Activated T-helper 1 cell treated with anti-CD3 and anti-CD28 coated beads, Interleukin-2, amount 50 U/mL, for 16 hours (primary cell): Measurements from ENCODE around the gene OR1K1.
"Not testable (repeated sequence)": the region's sequence is repeated elsewhere in the genome, so short reads cannot be mapped to it uniquely, and the experiment has no call there.

ENCODE experiments used
- DNase-seq, 2 donors: peaks; one replicate each; pipeline ENCODE4 v3.0.0-alpha.2; 2020; ENCODE audit warnings: low read depth in 1 of 2, low spot score in 1 of 2

Gene OR1K1, protein sequence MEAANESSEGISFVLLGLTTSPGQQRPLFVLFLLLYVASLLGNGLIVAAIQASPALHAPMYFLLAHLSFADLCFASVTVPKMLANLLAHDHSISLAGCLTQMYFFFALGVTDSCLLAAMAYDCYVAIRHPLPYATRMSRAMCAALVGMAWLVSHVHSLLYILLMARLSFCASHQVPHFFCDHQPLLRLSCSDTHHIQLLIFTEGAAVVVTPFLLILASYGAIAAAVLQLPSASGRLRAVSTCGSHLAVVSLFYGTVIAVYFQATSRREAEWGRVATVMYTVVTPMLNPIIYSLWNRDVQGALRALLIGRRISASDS

DNA sequence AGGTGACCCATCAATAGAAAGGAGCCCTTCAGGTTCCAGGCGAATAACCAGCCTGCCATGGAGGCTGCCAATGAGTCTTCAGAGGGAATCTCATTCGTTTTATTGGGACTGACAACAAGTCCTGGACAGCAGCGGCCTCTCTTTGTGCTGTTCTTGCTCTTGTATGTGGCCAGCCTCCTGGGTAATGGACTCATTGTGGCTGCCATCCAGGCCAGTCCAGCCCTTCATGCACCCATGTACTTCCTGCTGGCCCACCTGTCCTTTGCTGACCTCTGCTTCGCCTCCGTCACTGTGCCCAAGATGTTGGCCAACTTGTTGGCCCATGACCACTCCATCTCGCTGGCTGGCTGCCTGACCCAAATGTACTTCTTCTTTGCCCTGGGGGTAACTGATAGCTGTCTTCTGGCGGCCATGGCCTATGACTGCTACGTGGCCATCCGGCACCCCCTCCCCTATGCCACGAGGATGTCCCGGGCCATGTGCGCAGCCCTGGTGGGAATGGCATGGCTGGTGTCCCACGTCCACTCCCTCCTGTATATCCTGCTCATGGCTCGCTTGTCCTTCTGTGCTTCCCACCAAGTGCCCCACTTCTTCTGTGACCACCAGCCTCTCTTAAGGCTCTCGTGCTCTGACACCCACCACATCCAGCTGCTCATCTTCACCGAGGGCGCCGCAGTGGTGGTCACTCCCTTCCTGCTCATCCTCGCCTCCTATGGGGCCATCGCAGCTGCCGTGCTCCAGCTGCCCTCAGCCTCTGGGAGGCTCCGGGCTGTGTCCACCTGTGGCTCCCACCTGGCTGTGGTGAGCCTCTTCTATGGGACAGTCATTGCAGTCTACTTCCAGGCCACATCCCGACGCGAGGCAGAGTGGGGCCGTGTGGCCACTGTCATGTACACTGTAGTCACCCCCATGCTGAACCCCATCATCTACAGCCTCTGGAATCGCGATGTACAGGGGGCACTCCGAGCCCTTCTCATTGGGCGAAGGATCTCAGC, at the start of gene OR1K1:
Gene OR1K1, plus strand, starts transcription at position 58 of the 995 bp plus-strand sequence. Its CDS starts 0 bp downstream, at position 58.
- DNase-seq = no peak

DNA sequence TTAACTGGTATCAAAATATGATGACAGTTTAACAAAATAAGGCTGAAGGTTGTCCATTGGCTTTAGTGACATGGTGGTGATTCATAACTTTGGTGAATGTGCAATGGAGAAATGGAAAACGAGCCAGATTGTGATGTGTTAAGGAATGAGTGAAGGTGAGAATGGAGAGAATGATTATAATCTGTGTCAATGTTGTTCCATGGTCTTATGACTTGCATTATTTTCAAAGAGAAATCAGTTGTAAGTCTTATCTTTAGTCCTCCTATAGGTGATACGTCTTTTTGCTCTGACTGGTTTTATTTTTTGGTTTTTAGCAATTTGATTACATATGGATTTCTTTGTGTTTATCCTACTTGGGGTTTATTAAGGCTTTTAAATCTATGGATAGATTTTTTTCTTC, 45.1 kb upstream of the OR1K1 start:
- DNase-seq = no peak

DNA sequence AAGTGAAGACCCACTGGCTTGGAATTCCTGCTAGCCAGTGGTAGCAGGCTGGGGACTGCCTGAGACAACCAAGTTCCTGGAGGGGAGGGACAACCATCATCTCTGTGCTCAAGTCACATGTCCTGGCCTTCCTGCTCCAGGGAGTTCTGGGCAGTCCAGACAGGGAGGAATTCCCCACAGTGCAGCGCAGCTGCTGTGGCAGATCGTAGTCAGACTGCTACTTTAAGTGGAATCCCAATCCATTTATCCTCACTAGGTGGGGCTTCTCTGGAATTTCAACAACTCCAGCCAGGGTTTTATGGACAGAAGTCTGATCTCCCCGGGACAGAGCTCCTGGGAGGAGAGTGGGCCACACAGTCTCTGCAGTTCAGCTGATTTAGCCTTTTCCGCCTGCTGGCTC, 32.1 kb upstream of the OR1K1 start:
- DNase-seq = no peak

DNA sequence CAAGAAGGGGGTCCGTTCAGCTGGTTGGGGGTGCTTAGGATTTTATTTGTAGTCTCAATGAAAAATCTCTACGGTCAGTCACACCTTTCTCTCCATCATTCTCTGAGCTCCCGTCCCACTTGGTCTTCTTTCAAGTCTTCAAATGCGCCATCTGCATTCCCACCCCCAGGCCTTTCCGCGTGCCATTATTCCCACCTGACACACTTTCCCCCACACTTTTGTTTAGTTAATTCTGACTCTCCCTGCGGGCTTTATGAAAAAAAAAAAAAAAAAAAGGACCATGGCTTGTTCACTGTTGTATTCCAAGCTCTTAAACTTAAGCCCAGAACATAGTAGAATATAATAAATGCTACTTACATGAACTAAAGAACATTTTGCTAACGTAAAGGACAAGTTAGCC, 22.9 kb upstream of the OR1K1 start:
- no peak for DNase-seq

DNA sequence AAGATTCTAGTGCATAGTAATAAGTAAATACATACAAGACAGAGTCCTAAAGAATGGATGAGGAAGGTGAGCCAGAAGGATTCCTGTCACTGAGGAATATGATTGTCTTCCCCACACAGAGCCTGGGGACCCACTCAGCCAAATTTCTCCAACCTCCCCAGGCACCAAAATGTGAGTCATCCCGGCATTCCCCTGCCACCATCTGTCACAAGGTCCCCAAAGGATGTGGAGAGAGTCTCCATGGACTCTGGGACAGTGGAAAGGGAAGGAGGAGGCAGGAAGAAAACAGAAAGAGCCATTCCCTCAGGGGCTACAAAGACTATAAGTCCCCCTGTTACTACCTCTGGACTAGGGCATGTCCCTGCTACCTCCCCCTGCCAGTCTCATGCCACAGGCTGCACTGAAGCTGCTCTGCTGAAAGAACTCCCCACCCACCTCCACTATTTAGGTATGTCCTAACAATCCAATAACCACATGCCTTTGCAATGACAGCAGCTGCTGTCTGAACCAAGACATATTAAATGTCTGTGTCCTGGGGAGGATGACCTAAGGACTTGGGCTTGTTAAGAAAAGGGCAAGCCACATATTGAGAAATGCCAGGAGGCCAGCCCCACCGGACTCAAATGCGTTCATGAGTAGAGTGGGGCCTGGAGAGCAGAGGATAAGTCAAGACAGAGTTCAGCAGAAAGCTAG, 21.8 kb upstream of the OR1K1 start:
- no peak for DNase-seq

DNA sequence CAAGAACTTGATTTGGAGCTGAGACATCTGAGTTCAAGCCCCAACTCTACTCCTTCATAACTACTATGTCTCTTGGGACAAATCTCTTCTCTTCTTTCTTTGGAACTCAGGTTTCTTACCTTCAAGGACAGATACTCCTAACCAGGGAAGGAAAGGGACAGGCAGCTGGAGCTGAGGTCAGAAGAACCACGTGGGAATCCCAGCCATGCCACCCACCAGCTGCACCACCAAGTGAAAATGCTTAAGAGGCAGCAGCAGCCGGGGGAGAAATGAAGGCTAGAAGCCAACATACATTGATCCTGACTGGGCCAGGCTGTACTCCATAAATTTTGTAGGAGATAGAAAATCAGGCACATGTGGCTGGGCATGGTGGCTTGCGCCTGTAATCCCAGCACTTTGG, 20.7 kb upstream of the OR1K1 start:
- no peak for DNase-seq

DNA sequence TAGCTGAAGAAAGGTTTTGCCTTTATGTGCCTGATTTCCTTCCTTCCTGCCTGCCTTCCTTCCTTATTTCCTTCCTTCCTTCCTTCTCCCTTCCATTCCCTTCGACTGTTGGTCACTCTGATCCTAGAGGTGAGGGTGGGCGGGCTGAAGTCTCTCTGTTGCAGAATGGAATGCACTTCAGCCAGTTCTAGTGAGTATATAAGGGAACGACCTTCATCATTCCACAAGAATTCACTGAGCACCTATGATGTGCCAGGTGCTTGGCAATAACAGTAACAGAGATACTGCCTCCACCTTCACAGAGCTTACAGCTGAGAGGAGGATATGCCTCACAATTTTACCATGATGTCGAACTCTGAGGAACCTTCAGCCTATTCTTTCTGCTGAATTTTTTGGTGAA, 19.9 kb upstream of the OR1K1 start:
- DNase-seq = no peak

DNA sequence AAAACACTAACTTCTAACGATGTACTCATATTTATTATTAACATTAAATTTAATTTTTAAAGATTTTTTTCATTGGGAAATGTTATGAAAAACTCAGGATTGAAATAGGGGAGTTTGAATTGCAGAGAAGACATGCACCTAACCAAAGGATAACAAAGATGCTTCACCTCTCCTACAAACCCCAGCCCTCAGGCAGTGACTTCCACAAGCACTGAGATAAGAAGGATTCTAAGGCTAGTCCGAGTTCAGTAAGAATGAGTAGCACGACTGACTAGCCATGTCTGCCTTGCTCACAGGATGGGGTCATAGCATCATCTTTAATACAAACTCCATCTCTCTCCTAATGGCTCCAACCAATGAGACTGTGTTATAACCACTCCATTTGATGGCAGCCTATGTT, 18.3 kb upstream of the OR1K1 start:
- DNase-seq = no peak

DNA sequence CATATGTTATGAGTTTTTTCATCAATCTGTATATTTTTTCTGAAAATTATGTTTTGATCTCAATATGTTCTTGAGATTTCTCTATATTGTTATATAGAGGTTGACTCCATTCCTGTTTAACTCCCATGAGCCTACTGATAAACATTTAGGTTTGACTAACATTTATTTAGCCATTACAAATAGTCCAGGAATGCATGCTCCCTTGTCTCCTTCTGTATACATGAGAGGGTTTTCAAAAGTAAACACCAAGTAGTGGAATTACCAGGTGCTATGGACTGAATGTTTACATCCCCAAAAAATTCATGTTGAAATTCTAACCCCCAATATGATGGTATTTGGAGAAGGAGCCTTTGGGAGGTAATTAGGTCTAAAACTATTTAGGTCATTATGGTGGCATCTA, 14.7 kb upstream of the OR1K1 start:
- DNase-seq = no peak

DNA sequence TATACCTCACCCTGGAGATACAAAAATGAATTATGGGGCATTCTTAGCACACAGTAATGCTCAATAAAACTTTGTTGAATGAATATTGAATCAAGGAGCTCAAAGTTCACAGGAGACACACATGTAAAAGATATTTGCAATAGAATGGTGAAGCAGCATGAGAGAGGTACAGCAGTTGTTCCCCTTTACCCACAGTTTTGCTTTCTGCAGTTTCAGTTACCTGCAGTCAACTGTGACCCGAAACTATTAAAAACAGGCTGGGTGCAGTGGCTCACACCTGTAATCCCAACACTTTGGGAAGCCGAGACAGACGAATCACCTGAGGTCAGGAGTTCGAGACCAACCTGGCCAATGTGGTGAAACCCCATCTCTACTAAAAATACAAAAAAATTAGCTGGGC, 13.6 kb upstream of the OR1K1 start:
- no peak for DNase-seq

DNA sequence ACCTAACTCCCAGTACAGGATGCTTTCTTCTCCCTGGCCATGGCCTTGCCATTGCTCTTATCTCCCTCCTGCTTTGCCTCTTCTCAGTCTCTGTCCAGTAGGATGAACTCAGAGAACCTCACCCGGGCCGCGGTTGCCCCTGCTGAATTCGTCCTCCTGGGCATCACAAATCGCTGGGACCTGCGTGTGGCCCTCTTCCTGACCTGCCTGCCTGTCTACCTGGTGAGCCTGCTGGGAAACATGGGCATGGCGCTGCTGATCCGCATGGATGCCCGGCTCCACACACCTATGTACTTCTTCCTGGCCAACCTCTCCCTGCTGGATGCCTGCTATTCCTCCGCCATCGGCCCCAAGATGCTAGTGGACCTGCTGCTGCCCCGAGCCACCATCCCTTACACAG, 11.1 kb upstream of the OR1K1 start, which contains the start of gene OR5C1:
Gene OR5C1, plus strand, starts transcription at position 103 of the 400 bp plus-strand sequence. Its CDS starts 0 bp downstream, at position 103.
- DNase-seq = no peak

DNA sequence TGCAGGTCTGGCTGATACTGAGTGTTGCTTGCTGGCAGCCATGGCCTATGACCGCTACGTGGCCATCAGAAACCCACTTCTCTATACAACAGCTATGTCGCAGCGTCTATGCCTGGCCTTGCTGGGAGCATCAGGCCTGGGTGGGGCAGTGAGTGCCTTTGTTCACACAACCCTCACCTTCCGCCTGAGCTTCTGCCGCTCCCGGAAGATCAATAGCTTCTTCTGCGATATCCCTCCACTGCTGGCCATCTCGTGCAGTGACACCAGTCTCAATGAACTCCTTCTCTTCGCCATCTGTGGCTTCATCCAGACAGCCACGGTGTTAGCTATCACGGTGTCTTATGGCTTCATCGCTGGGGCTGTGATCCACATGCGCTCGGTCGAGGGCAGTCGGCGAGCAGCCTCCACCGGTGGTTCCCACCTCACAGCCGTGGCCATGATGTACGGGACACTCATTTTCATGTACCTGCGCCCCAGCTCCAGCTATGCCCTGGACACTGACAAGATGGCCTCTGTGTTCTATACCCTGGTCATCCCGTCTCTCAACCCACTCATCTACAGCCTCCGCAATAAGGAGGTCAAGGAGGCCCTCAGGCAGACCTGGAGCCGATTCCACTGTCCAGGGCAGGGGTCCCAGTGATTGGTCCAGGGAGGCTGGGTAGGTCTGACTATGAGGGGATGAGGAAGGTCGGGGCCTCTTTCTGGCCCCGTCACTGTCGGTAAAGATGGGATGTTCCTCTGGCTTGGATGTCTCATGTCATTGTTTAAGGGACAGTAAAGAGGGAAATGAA, 10.5 kb upstream of the OR1K1 start:
- no peak for DNase-seq

DNA sequence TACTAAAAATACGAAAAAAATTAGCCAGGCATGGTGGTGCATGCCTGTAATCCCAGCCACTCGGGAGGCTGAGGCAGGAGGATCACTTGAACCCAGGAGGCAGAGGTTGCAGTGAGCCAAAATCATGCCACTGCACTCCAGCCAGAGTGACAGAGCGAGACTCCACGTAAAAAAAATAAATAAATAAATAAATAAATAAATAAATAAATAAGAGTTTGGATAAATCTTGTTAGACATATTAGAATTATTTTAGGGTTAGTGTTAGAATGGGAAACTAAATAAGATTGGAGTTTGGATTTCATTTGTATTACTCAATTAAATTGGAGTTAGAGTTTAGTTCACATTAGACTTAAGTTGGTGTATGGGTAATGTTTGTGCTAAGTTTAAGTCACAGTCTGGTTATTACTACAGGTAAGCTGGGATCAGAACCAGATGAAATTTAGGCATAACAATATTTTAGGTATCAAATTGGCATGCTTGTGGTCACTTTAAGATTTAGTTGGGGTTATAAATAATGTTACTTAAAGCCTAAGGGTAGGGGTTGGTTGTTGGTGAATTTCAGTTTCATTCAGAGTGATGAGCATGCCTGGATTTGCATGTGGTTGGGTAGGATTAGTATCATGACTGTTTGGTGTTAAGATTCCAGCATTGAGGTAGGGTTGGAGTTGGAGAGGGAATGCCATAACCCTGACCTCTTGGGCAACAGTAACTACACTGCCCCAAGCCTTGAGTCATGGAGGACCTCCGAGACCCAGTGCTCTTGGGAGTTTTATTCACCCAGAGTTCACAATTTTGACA, 7.9 kb upstream of the OR1K1 start:
- no peak for DNase-seq

DNA sequence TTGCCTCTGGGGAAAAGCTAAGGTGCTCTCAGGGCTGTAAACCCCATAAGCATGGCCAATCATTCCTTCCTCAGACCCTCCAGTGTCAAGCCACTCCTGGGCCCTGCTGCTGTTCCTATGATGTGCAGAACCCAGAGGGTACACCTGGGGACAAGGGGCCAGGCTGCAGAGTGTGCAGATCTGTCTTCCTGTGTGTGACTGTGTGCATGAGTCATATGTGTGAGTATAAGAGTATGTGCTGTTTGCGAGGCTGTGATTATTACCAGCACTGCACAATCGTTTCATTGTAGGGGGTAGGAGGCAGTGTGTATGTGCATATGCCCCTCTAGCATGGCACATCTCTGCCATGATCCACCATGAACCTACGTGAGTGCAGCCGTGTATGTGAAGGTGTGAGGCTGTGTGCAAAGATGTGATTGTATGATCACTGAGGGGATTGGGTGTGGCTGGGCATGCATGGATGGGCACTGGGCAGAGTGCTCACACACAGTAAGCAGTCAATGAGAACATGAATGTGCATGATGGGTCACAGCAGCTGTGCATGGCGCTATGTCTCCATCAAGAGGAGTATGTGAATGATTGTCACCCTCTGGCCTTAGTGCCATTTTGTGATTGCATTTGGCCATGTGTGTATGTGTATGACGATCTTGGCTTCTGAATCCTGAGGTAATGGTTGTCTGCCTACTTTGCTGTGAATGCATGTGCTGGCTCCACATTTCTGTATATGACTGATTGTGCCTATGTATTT, 2.4 kb upstream of the OR1K1 start:
- no peak for DNase-seq

DNA sequence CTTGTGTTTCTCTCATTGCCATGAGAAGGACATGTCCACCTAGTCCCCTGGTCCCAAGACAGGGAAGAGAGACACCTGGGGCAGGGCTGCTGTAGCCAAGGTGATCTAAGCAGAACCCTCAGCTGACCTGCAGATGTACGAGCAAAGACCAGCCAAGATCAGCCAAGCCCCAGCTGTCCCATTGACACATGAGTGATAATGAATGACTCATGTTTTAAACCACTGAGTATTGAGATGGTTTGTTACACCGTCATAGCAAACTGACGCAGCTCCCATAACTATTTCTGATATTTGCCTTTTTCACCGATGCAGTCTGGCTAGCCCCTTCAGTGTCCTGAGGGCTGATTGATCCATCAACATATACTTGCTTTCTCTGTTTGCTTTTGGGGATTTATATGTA, 6.7 kb downstream of the OR1K1 start:
- DNase-seq = no peak

DNA sequence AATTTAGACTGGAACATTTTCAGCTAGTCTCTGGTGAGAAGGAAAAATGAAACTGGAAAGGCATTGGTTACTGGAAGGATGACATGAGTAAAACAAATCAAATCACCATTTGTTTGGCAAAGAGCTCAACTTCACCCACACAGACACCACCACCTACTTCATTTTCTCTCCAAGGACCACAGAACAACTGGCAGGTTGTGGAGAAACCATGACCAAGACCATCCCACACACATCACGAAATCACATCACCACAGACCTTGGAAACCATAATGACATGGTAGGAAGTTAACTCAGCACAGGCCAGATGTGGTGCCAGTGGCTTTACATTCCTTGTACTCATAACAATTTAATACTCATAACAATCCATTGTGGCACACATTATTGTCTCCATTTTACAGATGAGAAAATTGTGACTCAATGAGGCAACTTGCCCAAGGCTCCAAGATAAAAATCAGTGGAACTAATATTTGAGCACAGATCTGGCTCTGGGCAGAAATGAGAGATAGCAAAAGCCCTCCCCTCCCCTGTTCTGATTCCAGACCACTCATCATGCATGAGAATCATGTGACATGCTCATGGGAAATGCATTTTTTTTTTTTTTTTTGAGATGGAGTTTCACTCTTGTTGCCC, 7.5 kb downstream of the OR1K1 start:
- DNase-seq = no peak

DNA sequence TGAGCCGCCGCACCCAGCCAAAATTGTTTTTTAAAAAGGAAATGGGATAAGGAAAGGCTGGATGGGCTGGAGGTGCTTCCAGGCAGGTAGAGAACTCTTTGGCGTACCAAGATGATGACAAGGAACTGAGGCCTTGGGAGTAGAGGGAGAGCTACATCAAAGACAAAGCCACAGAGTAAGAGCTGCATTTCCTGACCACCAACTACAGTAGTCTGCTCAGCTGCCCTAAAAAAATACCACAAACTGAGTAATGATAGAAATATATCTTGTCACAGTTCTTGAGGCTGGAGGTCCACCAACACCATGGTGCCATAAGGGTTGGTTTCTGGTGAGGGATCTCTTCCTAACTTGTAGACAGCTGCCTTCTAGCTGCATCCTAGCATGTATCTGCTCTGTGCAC, 8.2 kb downstream of the OR1K1 start:
- no peak for DNase-seq

DNA sequence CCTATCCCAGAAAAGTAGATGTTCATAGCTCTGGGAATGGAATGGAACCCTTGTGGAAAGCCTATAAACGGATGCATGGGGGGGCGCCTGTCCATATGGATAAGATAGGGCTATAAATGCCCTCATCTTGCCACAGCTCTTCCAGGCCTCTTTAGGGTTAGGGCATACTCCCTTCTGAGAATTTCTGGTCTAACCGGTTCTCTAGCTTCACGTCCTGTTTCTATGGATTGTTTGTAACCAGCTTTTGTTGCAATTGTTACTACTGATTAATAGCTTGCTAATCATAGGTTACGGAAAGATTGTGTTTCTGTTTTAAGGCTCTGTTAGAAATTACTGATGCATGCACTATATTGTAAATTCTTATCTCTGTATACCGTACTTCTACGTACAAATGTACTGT, 9.3 kb downstream of the OR1K1 start:
- not testable (repeated sequence) for DNase-seq
